ENCODE data around the gene AGAP1.

AGAP1 gene

DNA sequence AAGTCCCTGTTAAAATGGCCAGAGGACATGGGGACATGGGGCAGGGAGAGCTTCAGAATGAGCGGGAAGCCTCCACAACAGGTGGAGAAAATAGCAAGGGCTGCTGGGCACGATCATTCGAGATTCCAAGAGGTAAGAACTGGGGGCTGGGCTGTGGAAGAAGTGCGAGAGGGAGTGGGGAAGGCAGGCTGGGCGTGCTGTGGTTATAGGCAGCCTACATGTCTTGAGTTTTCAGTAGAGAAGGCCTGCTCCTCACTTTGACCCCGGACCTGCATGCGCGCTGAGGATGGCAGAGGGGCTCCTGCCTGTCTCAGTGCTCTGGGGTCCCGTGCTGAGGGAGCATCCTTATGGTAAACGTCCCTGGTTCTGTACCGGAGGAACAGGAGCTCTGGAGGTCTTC is 115.5 kb downstream of the AGAP1 start:
- DNase-seq (ENCODE audit: low read depth) = no peak

DNA sequence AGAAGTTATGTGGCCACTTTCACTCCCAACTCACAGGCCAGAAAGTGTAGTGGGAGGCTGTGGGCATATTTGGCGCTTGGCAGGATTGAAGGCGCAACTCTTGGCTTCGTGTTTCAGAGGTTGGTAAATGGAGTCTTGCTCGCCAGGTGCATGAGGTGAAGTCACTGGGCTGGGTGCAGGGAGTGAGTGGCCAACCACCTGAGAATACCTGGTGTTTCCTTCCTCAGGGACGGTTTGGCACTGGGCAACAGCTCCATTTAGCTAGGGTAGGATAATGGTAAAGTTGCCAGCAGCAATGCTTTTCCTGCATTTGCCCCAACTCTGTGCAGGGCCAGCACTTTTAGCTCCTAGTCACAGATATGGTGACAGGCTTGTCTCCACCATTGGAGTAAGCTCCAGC is 115.9 kb downstream of the AGAP1 start:
- no peak for DNase-seq (ENCODE audit: low read depth)

DNA sequence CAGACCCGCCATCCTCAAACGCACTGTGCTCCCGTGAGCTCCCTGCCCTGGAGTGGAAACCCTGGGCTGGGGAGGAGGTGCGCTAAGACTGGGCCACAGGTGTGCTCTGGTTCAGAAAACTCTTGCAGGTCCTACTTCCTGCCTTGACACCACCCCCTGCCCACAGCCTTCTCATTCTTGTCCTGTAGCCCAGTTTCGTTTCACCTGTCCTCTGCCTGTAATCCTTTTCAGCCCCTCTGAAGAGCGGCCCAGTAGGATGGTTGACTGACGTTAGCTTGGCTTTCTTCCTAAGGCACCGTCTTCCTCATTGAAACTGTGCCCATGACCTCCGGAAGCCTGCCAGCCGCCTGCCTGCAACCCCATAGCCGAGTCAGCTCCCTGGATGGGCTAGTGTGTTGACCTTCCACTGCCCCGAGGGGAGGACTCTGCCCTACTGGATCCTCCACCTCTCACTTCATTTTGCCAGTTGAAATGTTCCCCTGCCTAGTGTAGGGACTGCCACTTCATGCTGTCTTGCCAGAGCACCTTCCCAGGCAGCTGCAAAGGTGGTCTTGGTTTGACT is 116.9 kb downstream of the AGAP1 start:
- DNase-seq (ENCODE audit: low read depth) = no peak

DNA sequence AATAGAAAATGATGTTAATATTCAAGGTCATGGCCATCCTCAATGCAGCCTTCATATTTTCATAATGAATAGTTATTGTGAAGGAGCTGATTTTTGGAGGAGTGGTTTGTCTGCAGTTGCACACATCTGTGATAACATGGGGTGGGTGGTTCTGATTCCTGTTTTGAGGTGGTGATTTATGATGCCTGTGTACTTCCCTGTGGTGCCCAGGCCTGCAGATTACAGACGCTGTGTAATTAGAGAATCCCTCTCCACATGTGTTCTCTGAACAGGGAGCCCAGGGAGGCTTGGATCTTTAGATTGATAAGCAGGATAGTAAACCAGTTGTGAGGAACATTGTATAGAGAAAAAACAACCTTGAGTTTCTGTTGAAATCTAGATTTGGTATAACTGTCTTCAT is 117.5 kb downstream of the AGAP1 start:
- no peak for DNase-seq (ENCODE audit: low read depth)

DNA sequence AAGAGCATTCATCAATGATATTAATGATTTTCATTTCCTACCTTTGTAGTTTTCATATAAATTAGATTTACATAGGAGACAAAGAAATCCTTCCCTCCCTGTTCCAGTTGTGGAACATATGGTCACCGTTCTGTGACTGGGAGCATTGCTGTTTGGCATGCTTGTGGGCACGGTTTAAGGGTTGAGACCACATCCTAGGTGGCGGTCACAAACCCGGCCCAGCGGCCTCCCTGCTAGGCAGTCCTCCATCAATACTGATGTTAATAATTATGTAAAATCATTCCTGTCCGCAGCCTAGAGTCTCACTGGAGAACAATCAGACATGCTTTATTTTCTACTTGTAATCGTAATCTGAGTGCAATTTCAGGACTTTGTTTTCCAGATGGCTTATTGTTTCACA is 117.9 kb downstream of the AGAP1 start:
- no peak for DNase-seq (ENCODE audit: low read depth)

DNA sequence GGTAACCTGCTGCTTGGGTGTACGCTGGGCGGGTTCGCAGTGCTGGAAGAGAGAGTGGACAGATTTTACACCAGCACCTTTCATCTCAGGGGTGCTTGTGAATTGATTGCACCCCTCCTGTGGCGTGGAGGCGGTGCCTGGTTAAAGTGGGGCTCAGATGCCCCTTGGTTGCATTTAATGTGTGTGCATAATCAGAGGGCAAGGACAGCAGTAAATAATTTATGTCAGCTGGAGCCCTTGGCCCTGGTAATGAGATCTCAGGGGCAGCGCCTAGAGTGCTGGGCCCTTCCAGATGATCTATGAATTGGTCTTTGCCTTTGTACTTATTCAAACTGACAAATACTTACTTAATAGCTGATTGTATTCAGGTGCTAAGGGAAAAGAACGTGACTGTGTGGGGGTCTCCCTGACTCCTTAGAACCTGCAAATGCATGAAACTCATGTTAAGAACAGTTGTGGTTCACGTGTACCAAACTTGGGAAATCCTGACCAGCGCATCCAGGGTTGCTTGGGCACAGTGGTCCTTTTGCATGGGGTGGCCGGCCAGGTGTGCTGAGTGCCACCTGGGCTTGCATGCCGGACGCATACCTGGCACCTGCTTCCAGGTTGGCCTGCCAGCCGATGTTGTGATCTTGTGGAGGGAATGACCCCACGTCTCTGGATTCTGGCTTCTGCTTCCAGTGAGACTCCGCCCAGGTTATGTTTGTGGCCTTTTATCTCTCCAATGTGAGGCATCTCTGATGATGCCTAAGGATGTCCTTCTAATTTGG is 118.5 kb downstream of the AGAP1 start:
- no peak for DNase-seq (ENCODE audit: low read depth)

DNA sequence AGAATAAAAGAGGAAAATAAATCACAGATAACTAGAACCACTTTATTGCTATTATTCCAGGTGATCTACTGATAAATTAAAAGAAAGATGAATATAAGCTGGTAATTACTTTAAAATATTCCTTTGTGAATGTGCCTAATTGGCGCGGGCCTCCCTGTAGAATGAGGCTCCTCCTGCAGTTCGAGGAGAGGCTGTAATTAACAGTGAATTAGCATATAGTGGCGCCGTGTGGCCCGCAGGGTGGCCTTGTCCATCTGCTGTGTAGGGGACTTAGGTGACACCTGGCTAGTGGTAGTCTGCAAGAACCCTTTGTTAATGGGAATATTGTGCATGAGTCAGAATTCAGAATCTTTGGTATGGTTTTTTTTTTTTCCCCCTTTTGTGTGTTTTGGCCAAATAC is 119.8 kb downstream of the AGAP1 start:
- no peak for DNase-seq (ENCODE audit: low read depth)

DNA sequence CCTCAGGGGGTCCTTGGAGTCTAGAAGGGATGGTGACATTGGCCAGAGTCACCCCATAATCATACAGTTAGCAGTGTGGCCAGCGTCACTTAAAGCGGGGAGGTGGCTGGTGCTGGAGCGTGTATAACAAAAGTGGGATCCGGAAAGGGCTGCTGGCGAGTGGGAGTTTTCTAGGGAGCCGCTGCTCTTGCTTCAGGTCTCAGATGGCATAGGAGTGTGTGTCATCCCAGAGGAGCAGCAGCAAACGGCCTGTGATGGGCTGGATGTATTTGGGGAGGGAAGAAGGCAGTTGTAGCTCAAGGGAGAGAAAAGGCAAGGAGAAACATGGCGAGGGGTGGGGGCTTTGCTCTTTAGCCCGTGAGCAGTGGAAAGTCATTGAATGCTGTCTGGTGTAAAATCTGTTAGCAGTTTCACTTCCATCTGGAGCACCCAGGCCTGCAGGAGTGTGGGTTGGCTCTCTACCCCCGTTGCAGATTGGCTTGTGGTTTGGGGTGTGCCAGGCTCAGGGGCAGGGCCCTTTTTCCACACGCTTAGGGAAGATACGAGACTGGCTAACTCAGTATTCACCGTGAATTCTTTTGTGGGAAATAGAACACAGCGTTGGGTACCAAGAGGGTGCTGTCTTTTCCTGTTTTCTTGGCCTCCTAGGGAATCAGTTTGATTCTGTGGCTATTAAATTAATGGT is 120.5 kb downstream of the AGAP1 start:
- DNase-seq (ENCODE audit: low read depth) = no peak

DNA sequence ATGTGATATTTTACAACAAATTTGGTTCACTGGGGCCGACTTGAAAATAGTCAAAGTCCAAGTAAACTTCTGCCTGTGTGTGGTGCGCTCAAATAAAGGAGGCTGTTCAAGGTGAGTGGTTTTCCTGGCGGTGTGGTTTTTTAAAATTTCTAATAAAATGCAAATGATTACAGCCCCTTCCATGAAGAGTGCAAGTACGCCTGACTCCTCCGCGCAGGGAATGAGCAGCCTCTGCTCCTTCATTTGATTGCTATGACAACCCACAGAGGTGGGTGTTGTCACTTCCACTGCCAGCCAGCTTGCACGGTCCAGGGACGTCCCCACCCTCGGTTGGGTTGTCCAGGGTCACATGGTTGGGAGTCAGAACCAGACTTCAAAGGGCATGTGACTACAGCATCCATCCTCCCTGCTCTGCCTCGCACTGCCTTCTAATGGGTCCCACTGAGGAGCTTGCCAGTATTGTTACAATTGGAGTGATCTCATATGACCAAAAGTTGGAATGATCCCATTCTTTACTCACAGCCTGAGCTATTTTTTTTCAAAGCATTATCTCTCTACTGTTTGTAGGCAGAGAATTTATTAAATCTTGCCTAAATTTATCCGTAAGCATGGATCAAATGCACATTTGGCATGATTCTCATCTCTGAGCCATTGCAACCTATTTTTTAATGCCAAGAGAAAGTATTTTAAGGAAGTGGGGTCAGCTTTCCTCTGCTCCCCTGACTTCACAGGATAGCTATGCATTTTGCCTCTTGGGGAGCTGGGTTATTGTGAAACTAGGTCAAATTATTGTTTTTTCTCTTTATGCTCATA is 121.3 kb downstream of the AGAP1 start:
- no peak for DNase-seq (ENCODE audit: low read depth)

DNA sequence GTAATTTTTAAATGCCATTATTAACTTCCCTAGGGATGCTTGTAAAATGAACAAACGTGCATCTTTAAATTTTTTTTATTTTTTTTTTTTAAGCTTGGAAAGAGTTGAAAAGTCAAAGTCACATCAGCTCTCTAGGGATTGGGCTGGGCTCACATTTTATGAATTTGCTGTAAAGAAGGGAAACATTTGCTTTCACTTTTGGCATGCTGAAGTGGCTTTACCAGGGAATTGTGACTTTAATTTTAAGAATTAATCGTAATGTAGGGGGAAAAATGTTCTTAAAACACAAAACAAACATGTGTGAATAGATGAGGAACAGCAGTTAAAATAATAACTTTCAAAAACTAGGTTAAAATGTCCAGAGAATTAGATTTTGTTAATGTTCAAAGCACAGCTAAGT is 123.0 kb downstream of the AGAP1 start:
- DNase-seq (ENCODE audit: low read depth) = no peak

DNA sequence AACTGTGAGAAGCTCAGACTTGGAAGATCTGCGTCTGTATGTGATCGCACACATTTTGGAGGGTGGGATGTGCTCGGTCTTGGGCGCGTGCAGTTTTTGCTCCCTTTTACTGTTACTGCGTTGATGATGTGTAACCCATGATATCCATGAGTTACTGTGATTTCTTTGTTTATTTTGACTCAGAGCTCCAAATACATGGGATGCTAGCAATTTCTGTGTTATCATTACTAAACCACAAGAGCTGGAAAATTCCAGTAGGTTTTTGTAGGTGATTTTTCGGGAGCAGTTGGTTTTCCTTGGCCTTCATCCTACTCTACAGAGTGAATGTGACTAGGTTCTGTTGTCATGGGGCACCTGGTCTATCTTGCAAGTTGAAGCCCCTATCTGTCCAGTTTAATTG is 124.2 kb downstream of the AGAP1 start:
- DNase-seq (ENCODE audit: low read depth) = no peak

DNA sequence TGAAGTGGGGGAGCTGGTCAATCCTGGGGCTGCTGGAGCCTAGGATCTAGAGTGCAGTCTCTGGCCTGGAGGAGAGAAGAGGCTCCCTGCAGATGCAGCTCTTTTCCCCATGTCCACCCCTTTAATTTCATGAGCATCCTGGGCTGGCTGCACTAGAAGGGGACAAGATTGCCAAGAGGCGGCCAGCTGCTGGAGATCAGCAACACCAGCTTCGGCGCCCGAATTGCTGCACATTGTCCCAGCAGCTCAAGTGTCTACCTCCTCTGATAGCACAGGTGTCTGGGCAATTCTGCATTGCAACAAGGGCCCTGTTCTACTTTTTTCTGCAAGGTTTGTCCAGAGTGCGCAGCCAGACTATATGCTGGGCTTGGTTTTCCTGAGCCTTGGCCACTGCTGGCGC is 125.7 kb downstream of the AGAP1 start:
- no peak for DNase-seq (ENCODE audit: low read depth)

DNA sequence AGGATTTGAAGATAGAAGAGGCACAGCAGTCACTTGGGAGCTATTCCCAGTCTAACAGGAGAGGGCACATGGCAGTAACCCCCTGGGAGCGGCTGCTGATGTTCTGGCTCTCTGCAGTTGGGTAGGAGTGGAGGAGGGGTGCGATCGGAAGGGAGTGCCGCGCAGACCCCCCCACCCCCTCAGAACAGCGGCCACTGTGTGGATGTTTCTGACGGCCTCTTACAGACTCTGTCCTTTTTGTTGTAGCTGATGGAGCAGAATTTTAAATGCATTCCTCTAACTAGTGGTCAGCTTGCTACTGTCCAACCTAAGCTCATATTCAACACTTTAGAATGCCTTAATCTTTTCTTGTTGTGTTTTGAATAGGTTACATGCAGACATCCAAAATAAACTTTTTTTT is 127.9 kb downstream of the AGAP1 start:
- no peak for DNase-seq (ENCODE audit: low read depth)

DNA sequence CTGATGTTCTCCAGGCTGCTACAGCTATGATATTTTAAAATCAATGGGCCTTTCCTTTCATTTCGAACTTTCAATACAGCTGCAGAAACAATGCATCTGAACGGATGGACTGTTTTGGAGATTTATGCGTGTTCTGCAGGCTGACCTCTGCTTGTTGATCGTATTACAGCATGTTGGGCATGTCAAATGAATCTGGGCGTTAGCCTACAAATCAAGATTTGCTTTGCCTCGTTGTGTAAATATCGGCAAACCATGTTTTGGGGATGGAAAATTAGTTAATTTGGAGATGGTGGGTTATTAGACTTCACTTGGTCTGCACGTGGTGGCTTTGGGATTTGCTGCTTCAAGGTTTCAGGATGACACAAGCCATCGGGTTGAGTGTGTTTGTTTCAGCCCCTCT is 129.3 kb downstream of the AGAP1 start:
- DNase-seq (ENCODE audit: low read depth) = no peak

DNA sequence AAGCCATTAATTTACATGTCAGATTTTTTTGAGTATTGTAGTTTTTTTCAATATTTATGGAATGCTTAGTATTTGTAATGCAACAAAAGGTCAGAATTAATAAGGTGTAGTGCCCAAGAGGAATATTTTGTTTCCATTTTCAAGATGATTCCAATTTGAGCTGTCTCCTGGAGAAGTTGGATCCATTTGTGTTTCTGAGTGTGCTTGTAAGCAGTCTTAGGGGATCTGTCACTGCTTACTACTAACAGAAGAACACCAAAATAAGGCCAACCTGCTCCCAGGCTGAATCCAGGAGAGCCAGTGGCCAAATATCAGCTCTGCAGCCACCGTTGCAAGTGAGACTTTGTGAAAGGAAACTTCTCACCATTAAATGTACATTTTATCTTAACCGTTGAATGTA is 129.9 kb downstream of the AGAP1 start:
- no peak for DNase-seq (ENCODE audit: low read depth)

DNA sequence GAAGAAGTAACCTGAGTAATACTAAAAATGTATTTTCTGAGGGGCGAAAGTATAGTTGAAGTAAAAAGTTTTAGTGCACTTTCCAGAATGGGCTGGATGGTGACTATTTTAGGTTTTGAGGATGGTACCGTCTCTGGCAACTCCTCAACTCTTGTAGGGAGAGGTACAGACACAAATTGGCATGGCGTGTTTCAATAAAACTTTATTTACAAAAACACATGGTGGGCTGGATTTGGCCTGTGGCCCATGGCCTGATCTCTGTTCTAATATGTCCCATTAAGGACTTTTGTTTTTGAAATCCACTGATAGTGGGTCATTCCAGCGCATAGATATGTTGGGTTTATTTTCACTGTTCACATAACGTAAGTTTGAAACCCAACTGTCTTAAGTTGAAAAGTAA is 132.8 kb downstream of the AGAP1 start:
- no peak for DNase-seq (ENCODE audit: low read depth)

DNA sequence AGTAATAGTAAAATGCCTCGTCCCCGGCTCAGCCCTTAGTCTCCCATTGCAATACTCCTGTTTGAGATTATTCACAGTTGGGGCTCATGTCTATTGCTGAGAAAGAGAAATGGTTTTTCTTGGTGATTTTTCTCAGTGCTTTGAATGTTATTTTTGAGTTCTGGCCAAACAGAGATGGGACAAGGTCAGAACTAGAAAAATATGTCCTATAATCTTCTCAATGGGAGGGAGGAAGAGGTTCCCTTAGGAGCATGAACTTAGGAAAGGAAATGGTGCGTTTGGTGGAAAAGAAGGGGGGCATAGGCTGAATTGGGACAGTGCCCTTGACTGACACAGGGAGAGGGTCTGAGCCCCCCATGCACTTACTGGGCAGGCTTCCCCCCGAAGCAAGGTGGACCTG is 133.8 kb downstream of the AGAP1 start:
- DNase-seq (ENCODE audit: low read depth) = no peak

DNA sequence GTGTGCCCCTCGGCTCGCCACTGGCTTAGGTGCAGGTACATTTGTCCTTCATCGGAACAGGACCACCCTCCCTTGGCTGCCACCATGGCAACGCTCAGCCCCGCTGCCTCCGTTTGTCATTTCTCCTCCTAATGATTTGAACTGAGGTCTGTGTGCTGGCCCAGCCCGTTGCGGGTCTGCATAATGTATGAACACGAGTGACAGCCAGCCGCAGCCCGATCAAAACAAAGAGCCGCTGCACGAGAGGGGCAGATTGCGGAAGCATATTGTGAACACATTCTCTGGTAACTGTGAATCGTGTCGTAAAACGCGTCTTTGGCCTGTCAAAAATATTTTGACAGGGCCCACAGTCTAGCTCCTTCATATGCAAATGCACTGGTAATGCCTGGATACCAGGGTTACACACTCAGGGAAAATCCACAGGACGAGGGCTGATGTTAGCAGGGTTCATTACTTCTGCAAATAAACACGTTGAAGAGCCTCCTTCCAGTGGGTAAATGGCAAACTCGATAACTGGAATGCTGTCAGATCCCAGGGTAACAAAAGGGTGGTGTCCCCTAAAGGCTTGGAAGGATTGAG is 137.0 kb downstream of the AGAP1 start:
- DNase-seq (ENCODE audit: low read depth) = no peak

DNA sequence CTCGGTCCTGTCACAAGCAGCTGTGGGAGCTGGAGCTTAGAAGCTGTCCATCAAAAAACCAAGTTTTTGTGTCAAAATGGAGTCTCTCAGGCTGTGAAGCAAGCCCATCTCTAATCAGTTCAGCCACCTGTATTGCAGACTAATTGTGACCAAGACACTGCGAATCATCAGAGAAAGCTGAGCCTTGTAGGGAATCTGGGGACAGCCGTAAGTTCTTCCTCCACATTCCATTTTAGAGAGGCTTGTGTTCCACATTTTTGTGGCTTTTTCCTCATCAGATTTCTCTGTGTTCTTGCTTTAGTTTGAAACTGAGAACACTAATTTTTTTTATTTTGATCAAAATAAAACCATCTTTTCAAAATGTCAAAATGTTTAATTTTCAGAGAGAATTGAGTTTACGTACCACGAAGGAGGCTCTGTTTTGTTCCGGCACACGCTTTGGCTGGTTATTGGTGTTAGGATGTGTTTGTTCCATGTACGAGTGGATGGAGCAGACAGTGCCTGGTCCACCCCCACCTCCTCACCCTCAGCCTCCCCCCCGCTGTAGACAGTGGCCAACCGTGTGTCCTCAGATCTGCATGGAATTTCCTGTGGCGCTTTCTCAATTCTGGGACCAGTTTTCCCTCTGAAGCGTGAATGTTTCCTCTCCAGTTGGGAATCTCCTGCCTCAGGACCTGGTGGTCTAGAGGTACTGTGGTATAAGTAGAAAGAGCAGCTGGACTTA is 140.8 kb downstream of the AGAP1 start:
- DNase-seq (ENCODE audit: low read depth) = no peak

DNA sequence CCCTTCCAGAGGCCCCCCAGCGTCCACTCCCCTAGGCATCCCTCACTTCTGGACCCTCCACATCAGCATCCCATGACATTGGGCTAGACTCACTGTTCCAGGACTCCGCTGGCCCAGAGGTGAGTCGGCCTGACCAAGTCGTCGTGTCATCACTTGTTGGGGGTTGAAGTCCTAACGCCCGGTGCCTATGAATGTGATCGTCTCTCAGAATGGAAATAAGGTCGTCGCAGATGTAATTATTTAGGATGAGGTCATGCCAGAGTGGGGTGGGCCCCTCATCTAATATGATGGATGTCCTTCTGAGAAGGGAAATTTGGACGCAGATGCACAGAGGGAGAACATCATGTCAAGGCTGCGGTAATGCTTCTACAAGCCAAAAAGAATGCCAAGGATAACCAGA is 142.7 kb downstream of the AGAP1 start:
- DNase-seq (ENCODE audit: low read depth) = no peak

DNA sequence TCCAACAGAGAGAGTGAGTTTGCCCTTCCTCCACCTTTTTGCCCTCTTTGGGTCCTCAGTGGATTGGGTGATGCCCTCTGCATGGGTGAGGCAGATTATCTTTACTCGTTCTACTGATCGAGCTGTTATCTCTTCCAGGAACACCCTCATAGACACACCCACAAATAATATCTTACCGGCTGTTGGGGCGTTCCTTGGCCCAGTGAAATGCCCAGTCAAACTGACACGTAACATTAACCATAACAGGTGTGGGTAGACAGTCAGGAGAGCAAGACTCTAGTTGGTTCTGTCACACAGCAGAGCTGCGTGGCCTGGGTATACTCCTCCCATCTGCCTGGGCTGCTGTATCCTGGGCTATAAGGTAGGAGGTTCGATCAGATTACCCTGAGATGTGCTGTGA is 144.1 kb downstream of the AGAP1 start:
- no peak for DNase-seq (ENCODE audit: low read depth)
